ENCODE data around the gene ATF7. TPM values are rescaled to one million over a fixed set of nuclear protein-coding genes. Genes with fewer than 3 reads are reported as not detected.

The ATF7 gene
- total RNA-seq, 1 donor from 2014 or later: 61.2 TPM

DNA sequence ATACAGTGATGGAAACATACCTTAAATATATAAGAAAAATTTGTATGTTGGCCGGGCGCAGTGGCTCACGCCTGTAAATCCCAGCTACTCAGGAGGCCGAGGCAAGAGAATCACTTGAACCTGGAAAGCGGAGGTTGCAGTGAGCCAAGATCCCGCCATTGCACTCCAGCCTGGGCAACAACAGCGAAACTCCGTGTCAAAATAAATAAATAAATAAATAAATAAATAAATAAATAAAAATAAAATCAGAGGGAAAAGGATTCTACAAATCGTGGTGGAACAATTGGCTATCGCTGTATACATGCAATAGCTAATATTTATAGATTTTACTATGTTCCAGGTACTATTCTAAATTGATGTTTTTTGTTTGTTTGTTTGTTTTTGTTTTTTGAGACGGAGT lies 1.7 kb upstream of the ATF7 start:
- DNase-seq (no peak), ATAC-seq (no peak)
- no peaks in the 10 kb centered on the region for H3K27me3 ChIP-seq (ENCODE audit: low read depth)
- no peaks in the 10 kb centered on the region for H3K9me3 ChIP-seq
- H3K4me1 ChIP-seq: peaks cover 29% of the 10 kb centered on the region
- no peaks in the 10 kb centered on the region for H3K36me3 ChIP-seq
- H3K4me3 ChIP-seq: no peak overlapping the region
- intact Hi-C loops (cut with DNase I): no loop called here
- H3K27ac ChIP-seq: no peak overlapping the region
- TF ChIP-seq, protein P1, sequence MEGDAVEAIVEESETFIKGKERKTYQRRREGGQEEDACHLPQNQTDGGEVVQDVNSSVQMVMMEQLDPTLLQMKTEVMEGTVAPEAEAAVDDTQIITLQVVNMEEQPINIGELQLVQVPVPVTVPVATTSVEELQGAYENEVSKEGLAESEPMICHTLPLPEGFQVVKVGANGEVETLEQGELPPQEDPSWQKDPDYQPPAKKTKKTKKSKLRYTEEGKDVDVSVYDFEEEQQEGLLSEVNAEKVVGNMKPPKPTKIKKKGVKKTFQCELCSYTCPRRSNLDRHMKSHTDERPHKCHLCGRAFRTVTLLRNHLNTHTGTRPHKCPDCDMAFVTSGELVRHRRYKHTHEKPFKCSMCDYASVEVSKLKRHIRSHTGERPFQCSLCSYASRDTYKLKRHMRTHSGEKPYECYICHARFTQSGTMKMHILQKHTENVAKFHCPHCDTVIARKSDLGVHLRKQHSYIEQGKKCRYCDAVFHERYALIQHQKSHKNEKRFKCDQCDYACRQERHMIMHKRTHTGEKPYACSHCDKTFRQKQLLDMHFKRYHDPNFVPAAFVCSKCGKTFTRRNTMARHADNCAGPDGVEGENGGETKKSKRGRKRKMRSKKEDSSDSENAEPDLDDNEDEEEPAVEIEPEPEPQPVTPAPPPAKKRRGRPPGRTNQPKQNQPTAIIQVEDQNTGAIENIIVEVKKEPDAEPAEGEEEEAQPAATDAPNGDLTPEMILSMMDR (IDR thresholded peaks at IDR 0.05): no peak

DNA sequence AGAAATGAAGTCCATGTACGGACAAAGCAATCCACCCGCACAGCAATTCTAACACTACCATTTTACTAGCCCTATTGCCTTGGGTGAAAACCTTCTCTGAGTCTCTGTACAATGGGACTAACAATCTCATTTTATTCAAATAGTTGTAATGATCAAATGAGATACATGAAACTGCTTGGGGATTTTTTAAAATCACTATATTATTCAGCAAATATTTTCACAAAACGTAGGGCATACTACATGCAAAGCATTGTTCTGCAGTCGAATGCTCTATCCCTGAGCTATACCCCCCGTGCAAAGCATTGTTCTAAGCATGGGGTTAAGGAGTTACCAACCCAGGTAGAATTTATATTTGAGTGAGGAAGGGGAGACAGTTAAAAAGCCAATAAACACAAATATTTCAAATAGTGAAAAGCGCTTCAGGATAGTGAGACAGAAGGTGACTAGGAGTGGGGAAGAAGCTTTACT lies 554 bp upstream of the ATF7 start:
- DNase-seq (no peak), ATAC-seq (no peak)
- TF ChIP-seq, protein P1 (IDR thresholded peaks at IDR 0.05): no peak
- peak overlapping the region; percentile 67 for H3K4me3 ChIP-seq
- H3K4me1 ChIP-seq: peaks cover 41% of the 10 kb centered on the region
- intact Hi-C loops (cut with DNase I): no loop called here
- peak overlapping the region; percentile 91 for H3K27ac ChIP-seq
- no peaks in the 10 kb centered on the region for H3K9me3 ChIP-seq
- no peaks in the 10 kb centered on the region for H3K27me3 ChIP-seq (ENCODE audit: low read depth)
- no peaks in the 10 kb centered on the region for H3K36me3 ChIP-seq

DNA sequence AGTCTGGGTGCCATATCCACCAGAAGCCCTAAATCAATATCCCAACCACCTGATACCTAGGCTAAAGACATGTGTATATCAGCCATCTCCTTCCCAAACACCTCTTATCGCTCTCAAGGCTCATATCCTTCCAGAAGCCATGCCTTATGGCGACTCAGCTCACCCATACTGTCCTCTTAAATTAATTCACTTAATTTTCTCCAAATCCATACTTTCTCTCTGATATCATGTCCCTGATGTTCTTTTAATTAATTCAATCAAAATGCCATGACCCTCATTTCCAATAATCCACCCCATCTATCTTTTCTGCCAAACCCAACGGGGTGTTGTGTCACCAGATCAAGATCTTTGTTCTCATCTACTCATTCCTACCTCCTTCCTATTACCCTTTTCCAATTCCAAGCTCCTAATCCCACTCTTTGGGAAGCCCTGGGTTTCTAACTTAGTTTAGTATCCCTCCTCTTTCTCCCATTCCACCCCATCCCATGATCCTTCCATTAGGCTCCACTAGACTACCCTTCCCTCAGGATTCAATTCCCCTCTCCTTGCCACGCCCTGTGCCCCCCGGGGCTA lies 723 bp downstream of the ATF7 start:
- intact Hi-C loops (cut with DNase I): no loop called here
- TF ChIP-seq, protein P1 (IDR thresholded peaks at IDR 0.05): no peak
- Histone ChIP-seq H3K9me3 (no peaks in the 10 kb centered on the region), H3K27ac (peak overlapping the region; percentile 91), H3K4me3 (peak overlapping the region; percentile 67), H3K27me3 (ENCODE audit: low read depth) (no peaks in the 10 kb centered on the region), H3K4me1 (peaks cover 41% of the 10 kb centered on the region), H3K36me3 (no peaks in the 10 kb centered on the region)
- ATAC-seq (no peak), DNase-seq (no peak)

DNA sequence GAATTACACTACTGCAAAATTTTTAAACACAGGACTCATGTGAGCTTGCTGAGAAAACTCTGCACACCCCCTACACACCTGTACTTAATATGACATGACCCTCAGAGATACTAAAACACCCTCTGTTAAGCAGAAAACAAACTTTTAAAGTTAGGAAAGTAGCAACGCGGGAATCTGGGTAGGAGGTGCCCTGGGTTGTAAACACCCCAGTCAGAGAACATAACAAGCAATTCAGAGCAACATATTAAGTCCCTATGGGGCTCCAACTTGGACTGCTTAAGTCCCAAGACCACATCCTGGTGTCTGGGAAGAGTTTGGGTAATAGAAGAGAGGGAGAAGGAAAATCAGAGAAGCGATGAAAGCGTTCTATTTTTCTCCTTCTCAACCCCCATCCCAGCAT lies 1.2 kb downstream of the ATF7 start:
- Histone ChIP-seq H3K36me3 (no peaks in the 10 kb centered on the region), H3K9me3 (no peaks in the 10 kb centered on the region), H3K4me3 (peak overlapping the region; percentile 67), H3K27me3 (ENCODE audit: low read depth) (no peaks in the 10 kb centered on the region), H3K4me1 (peaks cover 41% of the 10 kb centered on the region), H3K27ac (peak overlapping the region; percentile 91)
- TF ChIP-seq, protein P1 (IDR thresholded peaks at IDR 0.05): no peak
- intact Hi-C loops (cut with DNase I): no loop called here
- ATAC-seq: no peak
- DNase-seq: no peak

DNA sequence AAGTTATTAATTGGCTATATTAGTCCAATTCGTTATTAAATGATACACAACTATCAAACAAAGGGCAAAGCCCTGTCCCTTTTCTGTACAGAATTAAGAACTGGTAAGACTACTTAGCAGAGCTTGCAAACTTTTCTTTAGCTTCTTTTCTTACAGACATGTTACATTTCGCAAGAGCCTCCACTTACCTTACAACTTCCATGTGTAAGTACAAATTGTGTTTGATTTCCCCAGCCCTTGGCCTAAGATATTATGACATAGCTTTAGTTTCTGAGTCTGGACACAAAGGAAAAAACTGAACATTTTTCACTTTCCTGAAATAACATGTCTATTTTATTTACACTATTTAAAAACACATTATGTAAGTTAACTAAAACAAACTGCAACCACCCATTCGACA lies 1.7 kb downstream of the ATF7 start:
- Histone ChIP-seq H3K9me3 (no peaks in the 10 kb centered on the region), H3K4me1 (peaks cover 44% of the 10 kb centered on the region), H3K27ac (peak overlapping the region; percentile 91), H3K27me3 (ENCODE audit: low read depth) (no peaks in the 10 kb centered on the region), H3K4me3 (peak overlapping the region; percentile 67), H3K36me3 (no peaks in the 10 kb centered on the region)
- DNase-seq: no peak
- intact Hi-C loops (cut with DNase I): no loop called here
- no peak for ATAC-seq
- TF ChIP-seq, protein P1 (IDR thresholded peaks at IDR 0.05): no peak
